IMR-90 (cell line): ENCODE data around the gene ZBED1. TPM values are rescaled to one million over a fixed set of nuclear protein-coding genes. Genes with fewer than 3 reads are reported as not detected.

Experiments
- ATAC-seq: fragments of 200-7000 bp; cut with Tn5 transposase; 2 replicates; pipeline ENCODE4 v1.9.1; 2020; ENCODE audit warnings: low read depth, mild to moderate bottlenecking, moderate library complexity
- BruUV-seq: library from RNA; stranded (reverse); fragments of 400-500 nt; replicated peaks from 2 replicates; lab custom pipeline; 2021; lab: Mats Ljungman, UMichigan
- CTCF ChIA-PET: fragments of 300-600 bp; formaldehyde crosslinking; extraction: SDS; loops from one replicate; lab custom pipeline; 2021; ENCODE audit warnings: antibody characterized with exemption; lab: Yijun Ruan, JAX
- POLR2A ChIA-PET: fragments of 300-600 bp; sonication (Branson Sonifier 250); formaldehyde crosslinking; loops from one replicate; lab custom pipeline; 2022; ENCODE audit warnings: antibody characterized with exemption; ENCODE audit not compliant: unreplicated experiment; lab: Charles Lee
- DNase-seq: peaks from one replicate; pipeline ENCODE4 v3.0.0; 2013
- H2AFZ ChIP-seq: replicated peaks from 2 replicates; pipeline ENCODE3; 2013; ENCODE audit warnings: low read length, mild to moderate bottlenecking; ENCODE audit not compliant: poor library complexity
- H2AK5ac ChIP-seq: 2 replicates; pipeline ENCODE4 v1.6.1; 2013; ENCODE audit warnings: low read depth, low read length, inconsistent platforms
- H2AK9ac ChIP-seq: replicated peaks from 2 replicates; pipeline ENCODE3; 2013; ENCODE audit warnings: mild to moderate bottlenecking, low read depth, low read length, moderate library complexity; ENCODE audit not compliant: poor library complexity
- H2BK120ac ChIP-seq: 2 replicates; pipeline ENCODE4 v1.6.1; 2013; ENCODE audit warnings: low read depth, low read length, inconsistent platforms
- H2BK15ac ChIP-seq: 3 replicates; pipeline ENCODE4 v1.6.1; 2013; ENCODE audit warnings: low read depth, low read length, inconsistent platforms
- H2BK20ac ChIP-seq: 2 replicates; pipeline ENCODE4 v1.6.1; 2013; ENCODE audit warnings: low read depth, mild to moderate bottlenecking, inconsistent platforms, low read length, moderate library complexity
- H2BK5ac ChIP-seq: 2 replicates; pipeline ENCODE4 v1.6.1; 2013; ENCODE audit warnings: mild to moderate bottlenecking, low read depth, low read length, inconsistent platforms; ENCODE audit not compliant: poor library complexity, severe bottlenecking
- H3K14ac ChIP-seq: replicated peaks from 2 replicates; pipeline ENCODE4 v1.6.1; 2013; ENCODE audit warnings: low read depth, low read length, inconsistent platforms
- H3K18ac ChIP-seq: 2 replicates; pipeline ENCODE4 v1.6.1; 2013; ENCODE audit warnings: low read depth, low read length, control low read depth
- H3K23ac ChIP-seq: 2 replicates; pipeline ENCODE4 v1.6.1; 2013; ENCODE audit warnings: low read depth, low read length, inconsistent platforms
- H3K27ac ChIP-seq: 2 replicates; pipeline ENCODE4 v1.5.1; 2013; ENCODE audit warnings: mild to moderate bottlenecking, control low read depth, low read length; ENCODE audit not compliant: insufficient read depth
- H3K27me3 ChIP-seq: 2 replicates; pipeline ENCODE4 v1.6.1; 2013; ENCODE audit warnings: low read length; ENCODE audit not compliant: control insufficient read depth, insufficient read depth
- H3K36me3 ChIP-seq: 2 replicates; pipeline ENCODE4 v1.6.1; 2013; ENCODE audit warnings: low read length, mixed read lengths; ENCODE audit not compliant: control insufficient read depth, insufficient read depth
- H3K4ac ChIP-seq: 2 replicates; pipeline ENCODE4 v1.6.1; 2013; ENCODE audit warnings: low read depth, low read length, inconsistent platforms
- H3K4me1 ChIP-seq: 2 replicates; pipeline ENCODE4 v1.6.1; 2013; ENCODE audit warnings: low read length, mixed read lengths; ENCODE audit not compliant: control insufficient read depth, insufficient read depth
- H3K4me2 ChIP-seq: 2 replicates; pipeline ENCODE4 v1.6.1; 2013; ENCODE audit warnings: low read depth, mild to moderate bottlenecking, control low read depth, low read length, moderate library complexity
- H3K4me3 ChIP-seq: 2 replicates; pipeline ENCODE4 v1.5.1; 2013; ENCODE audit warnings: low read depth, mild to moderate bottlenecking, control low read depth, low read length, moderate library complexity; ENCODE audit not compliant: insufficient read depth
- H3K56ac ChIP-seq: 2 replicates; pipeline ENCODE4 v1.6.1; 2013; ENCODE audit warnings: low read length, inconsistent platforms; ENCODE audit not compliant: insufficient read depth; ENCODE audit errors: extremely low read depth
- H3K79me1 ChIP-seq, 2 experiments: 2 replicates each; pipeline ENCODE4 v1.6.1; 2013; ENCODE audit warnings: low read length in 2 of 2, inconsistent platforms in 1 of 2, low read depth in 1 of 2
- H3K9ac ChIP-seq: 2 replicates; pipeline ENCODE4 v1.6.1; 2013; ENCODE audit warnings: low read depth, low read length, control low read depth
- H3K9me1 ChIP-seq: 2 replicates; pipeline ENCODE4 v1.6.1; 2013; ENCODE audit warnings: low read length, inconsistent platforms; ENCODE audit not compliant: insufficient read depth
- H3K9me3 ChIP-seq: 2 replicates; pipeline ENCODE4 v1.6.1; 2013; ENCODE audit warnings: low read length; ENCODE audit not compliant: control insufficient read depth, insufficient read depth
- H4K20me1 ChIP-seq: 2 replicates; pipeline ENCODE4 v1.6.1; 2013; ENCODE audit warnings: low read length, inconsistent platforms; ENCODE audit not compliant: insufficient read depth
- H4K5ac ChIP-seq: 2 replicates; pipeline ENCODE4 v1.6.1; 2013; ENCODE audit warnings: mild to moderate bottlenecking, low read depth, low read length, control low read depth
- H4K8ac ChIP-seq, 2 experiments: 2 replicates each; pipeline ENCODE4 v1.6.1; 2013; ENCODE audit warnings: low read depth in 2 of 2, low read length in 2 of 2, control low read depth in 1 of 2, inconsistent platforms in 1 of 2
- H4K91ac ChIP-seq: 2 replicates; pipeline ENCODE4 v1.6.1; 2013; ENCODE audit warnings: low read depth, low read length, inconsistent platforms; ENCODE audit not compliant: insufficient read depth
- CEBPB ChIP-seq: IDR thresholded peaks from 2 replicates; pipeline ENCODE4 v1.6.1; 2012; ENCODE audit warnings: low read depth, low read length, improper control_type of control experiment
- CHD1 ChIP-seq: IDR thresholded peaks from 2 replicates; pipeline ENCODE4 v1.6.1; 2012; ENCODE audit warnings: low read depth, low read length, improper control_type of control experiment
- POLR2A ChIP-seq: IDR thresholded peaks from 2 replicates; pipeline ENCODE4 v1.6.1; 2012; ENCODE audit warnings: mild to moderate bottlenecking, low read depth, low read length
- RAD21 ChIP-seq: IDR thresholded peaks from 2 replicates; pipeline ENCODE4 v1.6.1; 2012; ENCODE audit warnings: low read length, improper control_type of control experiment
- RFX5 ChIP-seq: IDR thresholded peaks from 2 replicates; pipeline ENCODE4 v1.8.0; 2012; ENCODE audit warnings: low read depth, mild to moderate bottlenecking, low read length, moderate library complexity
- WGBS, 2 experiments: methylation state at CpG; one replicate each; pipeline versions ENCODE4 v1.1.5 to v1.1.7; 2013; ENCODE audit warnings: missing lambda C conversion rate in 2 of 2; ENCODE audit not compliant: insufficient read length in 1 of 2; ENCODE audit errors: extremely low coverage in 2 of 2; 5-methylcytosine and 5-hydroxymethylcytosine counted together
- dilution Hi-C: fragments of 300-500 bp; cut with HindIII; formaldehyde crosslinking; loops from one replicate; pipeline ENCODE4 v1.14.3; 2018; ENCODE audit warnings: low sequenced_read_pairs; ENCODE audit not compliant: unreplicated experiment
- in situ Hi-C: fragments of 300-500 bp; cut with MboI; formaldehyde crosslinking; loops from 3 replicates; pipeline ENCODE4 v1.14.3; 2019; ENCODE audit warnings: low sequenced_read_pairs, inconsistent platforms, mixed read lengths
- intact Hi-C: fragments of 100-400 bp; cut with micrococcal nuclease; formaldehyde crosslinking; loops from 2 replicates; pipeline ENCODE4 v1.10.0; 2022
- polyA plus RNA-seq, 3 experiments: library from polyadenylated mRNA; depleted of rRNA; stranded (reverse); fragments of >200 nt; gene quantifications; 2 replicates each; pipeline ENCODE4 v1.2.3, GENCODE V29; 2012; ENCODE audit warnings: low replicate concordance in 1 of 3
- total RNA-seq: library from RNA; depleted of rRNA; stranded (reverse); fragments of >200 nt; gene quantifications from 2 replicates; pipeline ENCODE4 v1.2.3, GENCODE V29; 2012
- TF ChIP-seq, protein P1 (sequence below): fragments of 150-350 bp; IDR thresholded peaks from 2 replicates; pipeline ENCODE4 v1.6.1; 2017; ENCODE audit warnings: mild to moderate bottlenecking, antibody characterized with exemption, low read length, low read depth

ZBED1 gene
- total and polyA plus RNA-seq, 2 of the 4 experiments (the other 2 are of a cell fraction), result 13.1 to 21.5 TPM

DNA sequence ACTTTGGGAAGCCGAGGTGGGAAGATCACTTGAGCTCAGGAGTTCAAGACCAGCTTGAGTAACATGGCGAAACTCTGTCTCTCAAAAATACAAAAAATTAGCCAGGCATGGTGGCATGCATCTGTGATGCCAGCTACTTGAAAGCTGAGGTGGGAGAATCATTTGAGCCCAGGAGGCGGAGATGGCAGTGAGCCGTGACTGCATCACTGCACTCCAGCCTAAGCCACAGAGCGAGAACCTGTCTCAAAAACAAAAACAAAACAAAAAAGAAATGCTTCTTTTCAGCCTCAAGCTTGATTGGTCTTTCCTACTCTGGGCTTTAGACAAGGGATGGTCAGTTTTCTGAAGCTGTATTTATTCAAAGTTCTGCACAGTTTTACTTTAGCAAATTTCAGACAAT, 15.8 kb upstream of the ZBED1 start:
- Histone ChIP-seq H4K5ac (no peak overlapping the region), H3K27me3 (peaks cover 7% of the 10 kb centered on the region), H2AFZ (no peak overlapping the region), H4K20me1 (no peaks in the 10 kb centered on the region), H4K8ac (no peak overlapping the region), H3K9me3 (no peaks in the 10 kb centered on the region; the same call in 1 of the 2 replicates), H2BK5ac (no peak overlapping the region), H3K4me3 (no peak overlapping the region), H3K18ac (no peak overlapping the region), H3K27ac (no peak overlapping the region), H3K4me1 (no peaks in the 10 kb centered on the region), H3K4ac (no peak overlapping the region), H3K14ac (no peak overlapping the region), H3K79me1 (no peaks in the 10 kb centered on the region), H4K91ac (no peak overlapping the region), H2BK15ac (no peak overlapping the region), H2AK5ac (no peak overlapping the region), H3K4me2 (no peak overlapping the region), H2BK120ac (no peak overlapping the region), H3K56ac (no peak overlapping the region), H2BK20ac (no peak overlapping the region), H3K9ac (no peak overlapping the region), H2AK9ac (no peak overlapping the region), H3K9me1 (no peaks in the 10 kb centered on the region), H3K36me3 (no peaks in the 10 kb centered on the region), H3K23ac (no peak overlapping the region)
- DNase-seq (no peak), ATAC-seq (no peak)
- dilution Hi-C loops (no loop called here), in situ Hi-C loops (no loop called here), intact Hi-C loops (no loop called here)
- no peak for TF ChIP-seq RFX5
- no peak for TF ChIP-seq POLR2A
- TF ChIP-seq RAD21, result no peak
- no peak for TF ChIP-seq CHD1
- TF ChIP-seq CEBPB, result no peak
- TF ChIP-seq, protein P1, sequence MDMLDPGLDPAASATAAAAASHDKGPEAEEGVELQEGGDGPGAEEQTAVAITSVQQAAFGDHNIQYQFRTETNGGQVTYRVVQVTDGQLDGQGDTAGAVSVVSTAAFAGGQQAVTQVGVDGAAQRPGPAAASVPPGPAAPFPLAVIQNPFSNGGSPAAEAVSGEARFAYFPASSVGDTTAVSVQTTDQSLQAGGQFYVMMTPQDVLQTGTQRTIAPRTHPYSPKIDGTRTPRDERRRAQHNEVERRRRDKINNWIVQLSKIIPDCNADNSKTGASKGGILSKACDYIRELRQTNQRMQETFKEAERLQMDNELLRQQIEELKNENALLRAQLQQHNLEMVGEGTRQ, result no peak
- ChIA-PET CTCF (no interaction called here), POLR2A (no interaction called here)
- no CpG with 5 or more reads among the region's 5 CpGs for WGBS, 2 experiments
- BruUV-seq, result no TSS peak
